ENCODE data around the gene KCNF1. TPM values are rescaled to one million over a fixed set of nuclear protein-coding genes. Genes with fewer than 3 reads are reported as not detected.

KCNF1 gene
- total RNA-seq, 1 experiment from 2014 or later: 0.52 TPM

Other genes with a start within 250 kb of the KCNF1 start
- gene NOL10, start 222.0 kb upstream of the KCNF1 start, total RNA-seq (2021; ENCODE audit: unreplicated experiment): 35.0 TPM
- gene ATP6V1C2, start 190.3 kb upstream of the KCNF1 start, total RNA-seq (2021; ENCODE audit: unreplicated experiment): 2.0 TPM
- gene PDIA6, start 99.1 kb upstream of the KCNF1 start, total RNA-seq (2021; ENCODE audit: unreplicated experiment): 149 TPM
- gene SLC66A3, start 243.5 kb downstream of the KCNF1 start, total RNA-seq (2021; ENCODE audit: unreplicated experiment): 15.9 TPM

Data from HCT116 (cell line).